Stimulated activated CD4-positive, alpha-beta T cell treated with anti-CD3 and anti-CD28 coated beads, Interleukin-12 subunit alpha, Interleukin-12 subunit beta, amount 100 ng/mL, for 24 hours (primary cell): Measurements from ENCODE around the gene SOX12.
A peak's percentile ranks its signal among the peaks of the same experiment; 100 is the strongest.
"Not testable (repeated sequence)": the region's sequence is repeated elsewhere in the genome, so short reads cannot be mapped to it uniquely, and the experiment has no call there.

Source experiments
- DNase-seq, 2 experiments: peaks; one replicate each; pipeline ENCODE4 v3.0.0-alpha.2; 2020; ENCODE audit warnings: low read depth in 2 of 2

The SOX12 gene

GRCh38 chr20:362271-363254 is 37.2 kb downstream of the SOX12 start:
- DNase-seq = peak in 1 of 2 experiments; percentile 50

DNA sequence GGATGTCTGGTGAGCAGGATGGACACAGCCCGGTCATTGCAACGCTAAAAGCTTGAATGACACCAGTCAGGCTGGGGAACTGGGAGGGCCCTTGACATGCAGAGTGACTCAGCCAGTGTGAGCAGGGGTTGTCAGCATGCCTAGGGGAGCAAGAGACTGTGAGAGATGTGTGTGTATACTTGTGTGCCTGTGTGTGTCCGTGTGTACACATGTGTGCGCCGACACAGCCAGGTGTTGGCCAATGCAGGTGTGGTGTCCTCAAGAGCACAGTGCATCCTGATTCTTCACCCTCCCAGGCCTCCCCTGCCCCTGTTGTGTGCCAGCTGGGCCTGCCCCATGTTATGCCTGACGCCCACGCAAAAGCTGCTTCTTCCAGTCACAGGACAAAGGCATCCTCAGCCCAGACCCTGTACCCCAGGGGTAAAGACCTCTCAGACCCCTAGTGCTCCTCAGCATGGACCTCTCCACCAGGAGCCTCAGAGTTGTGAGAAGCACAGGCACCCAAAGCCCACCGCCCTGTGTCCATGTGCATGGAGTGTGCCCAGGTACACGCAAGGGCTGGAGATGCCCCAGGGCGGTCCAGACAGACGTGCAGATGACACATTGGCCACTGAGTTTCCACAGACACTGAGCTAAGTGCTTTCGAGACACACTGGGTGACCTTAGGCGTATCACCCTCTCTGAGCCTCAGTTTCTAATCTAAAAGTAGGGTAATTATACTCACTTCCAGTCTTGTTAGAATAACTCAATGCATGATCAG is 38.1 kb downstream of the SOX12 start:
- no peak for DNase-seq

DNA sequence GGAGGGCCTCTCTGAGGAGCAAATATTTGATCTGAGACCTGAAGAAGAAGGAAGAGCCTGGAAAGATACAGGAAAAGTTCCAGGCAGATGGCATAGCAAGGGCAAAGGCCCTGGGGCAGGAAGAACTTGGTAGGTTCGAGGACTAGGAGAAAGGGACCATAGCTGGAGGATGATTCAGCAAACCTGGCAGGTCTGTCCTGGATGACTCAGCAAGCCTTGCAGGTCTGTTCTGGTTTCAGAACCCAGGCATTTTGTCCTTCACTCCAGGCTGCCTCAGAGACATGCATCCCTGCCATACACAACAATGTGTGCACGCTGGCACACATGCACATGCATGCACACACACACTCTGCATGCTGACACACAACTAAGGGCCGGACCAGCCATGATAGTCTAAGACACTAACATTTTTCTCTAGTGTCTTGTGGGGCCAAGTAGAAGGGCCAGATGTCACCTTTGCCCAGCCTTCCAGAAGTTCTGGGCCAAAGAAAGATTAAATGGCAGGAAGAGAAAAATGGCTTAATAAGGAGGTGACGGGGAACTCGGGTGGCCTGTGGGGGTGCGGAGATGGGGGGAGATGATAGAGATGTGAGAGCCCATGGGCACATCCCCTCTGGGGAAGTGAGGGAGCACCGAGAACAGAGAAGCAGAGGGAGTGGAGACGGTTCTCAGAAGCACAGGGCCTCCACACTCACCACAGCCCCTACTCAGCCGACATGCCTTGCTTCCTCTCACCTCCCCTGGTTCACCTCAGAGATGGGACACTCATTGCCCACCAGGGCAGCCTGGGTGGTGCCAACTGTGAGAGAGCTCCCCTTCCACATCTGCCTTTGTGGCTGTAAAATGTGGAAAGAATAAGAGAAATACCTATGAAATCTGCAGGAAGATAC is 39.8 kb downstream of the SOX12 start:
- DNase-seq = no peak

GRCh38 chr20:366041-366718 is 40.8 kb downstream of the SOX12 start:
- no peak for DNase-seq

DNA sequence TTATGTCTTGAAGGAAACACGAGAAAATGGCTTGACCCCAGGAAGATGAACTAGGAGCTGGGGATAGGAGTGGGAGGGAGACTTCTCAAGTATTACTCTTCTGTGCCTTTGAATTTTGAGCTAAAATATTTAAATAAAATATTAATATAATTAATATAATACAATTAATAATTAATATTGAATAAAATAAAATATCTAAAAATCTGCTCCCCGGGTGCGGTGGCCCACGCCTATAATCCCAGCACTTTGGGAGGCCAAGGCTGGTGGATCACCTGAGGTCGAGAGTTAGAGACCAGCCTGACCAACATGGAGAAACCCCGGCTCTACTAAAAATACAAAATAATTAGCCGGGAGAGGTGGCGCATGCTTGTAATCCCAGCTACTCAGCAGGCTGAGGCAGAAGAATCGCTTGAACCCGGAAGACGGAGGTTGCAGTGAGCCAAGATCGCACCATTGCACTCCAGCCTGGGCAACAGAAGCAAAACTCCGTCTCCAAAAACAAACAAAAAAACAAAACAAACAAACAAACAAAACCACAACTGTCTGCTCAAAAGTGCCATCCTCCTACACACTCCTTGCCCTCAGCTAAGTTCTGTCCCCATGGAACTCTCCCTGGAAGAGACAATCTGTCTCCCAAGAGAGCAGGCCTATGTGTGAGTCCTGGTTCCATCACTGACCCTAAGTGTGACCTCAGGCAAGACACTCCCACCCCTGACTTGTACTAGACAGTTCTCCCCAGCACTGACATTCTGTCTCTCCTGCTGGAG is 41.5 kb downstream of the SOX12 start:
- no peak for DNase-seq

DNA sequence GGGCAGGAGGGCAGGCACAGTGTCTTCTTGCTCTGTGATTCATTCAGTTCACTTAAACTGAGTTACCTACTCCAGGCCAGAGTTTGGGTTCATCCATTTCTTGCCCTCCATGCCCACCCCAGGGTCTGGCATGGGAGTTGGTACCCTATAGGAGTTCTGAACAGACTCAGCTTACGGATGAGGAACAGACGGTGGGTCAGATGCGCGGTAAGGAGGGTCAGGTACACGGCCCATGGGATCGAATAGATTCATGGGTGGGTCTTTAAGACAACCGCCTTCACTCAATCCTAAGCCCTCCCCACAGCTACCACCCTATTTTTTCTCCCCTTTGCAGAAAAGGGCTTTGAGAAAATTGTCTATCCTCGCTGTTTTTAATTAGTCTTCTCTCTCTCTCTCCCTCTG is 42.1 kb downstream of the SOX12 start:
- DNase-seq = no peak

GRCh38 chr20:368915-369314 is 43.6 kb downstream of the SOX12 start:
- DNase-seq = no peak

- DNase-seq = no peak
These were observed 44.8 kb downstream of the SOX12 start for GRCh38 chr20:370151-370600.

- DNase-seq = no peak
These were observed 45.8 kb downstream of the SOX12 start for GRCh38 chr20:370977-371754.

DNA sequence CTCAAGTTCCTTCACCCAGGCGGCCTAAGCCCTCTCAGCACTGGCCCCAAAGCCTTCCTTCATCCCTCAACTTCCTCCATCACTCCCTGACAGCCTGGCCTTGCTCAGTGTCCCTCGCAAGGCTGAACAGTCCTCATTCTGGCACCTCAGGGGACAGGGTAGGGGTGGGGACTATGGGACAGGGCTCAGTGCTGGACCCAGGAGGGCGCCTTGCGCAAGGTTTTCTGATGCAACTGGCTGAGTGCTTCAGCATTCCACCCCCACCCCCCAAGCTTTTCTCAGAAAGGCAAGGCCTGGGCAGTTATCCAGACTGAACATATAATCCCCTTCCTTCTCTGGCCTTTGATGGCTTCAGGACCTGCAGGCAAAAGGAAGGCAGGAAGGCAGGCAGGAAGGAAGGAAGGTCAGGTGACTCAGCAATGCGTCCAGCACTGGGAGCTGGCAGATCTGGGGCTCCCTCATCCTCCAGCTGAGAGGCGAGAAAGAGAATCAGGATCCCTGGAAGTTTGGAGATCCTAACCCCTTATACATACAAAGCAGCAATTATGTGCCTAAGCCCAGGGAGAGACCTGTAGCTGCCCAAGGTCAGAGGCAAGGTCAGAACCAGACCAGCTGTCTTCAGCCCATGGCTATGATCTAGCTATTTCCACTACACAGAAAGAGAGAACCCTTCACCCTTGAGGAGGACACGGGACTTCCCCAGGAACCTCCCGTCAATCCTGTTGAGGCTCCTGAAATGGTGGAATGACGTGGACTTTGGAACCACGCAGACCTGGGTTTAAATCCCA is 46.6 kb downstream of the SOX12 start:
- DNase-seq = no peak

- not testable (repeated sequence) for DNase-seq
These were observed 47.3 kb downstream of the SOX12 start for GRCh38 chr20:372543-373082.

DNA sequence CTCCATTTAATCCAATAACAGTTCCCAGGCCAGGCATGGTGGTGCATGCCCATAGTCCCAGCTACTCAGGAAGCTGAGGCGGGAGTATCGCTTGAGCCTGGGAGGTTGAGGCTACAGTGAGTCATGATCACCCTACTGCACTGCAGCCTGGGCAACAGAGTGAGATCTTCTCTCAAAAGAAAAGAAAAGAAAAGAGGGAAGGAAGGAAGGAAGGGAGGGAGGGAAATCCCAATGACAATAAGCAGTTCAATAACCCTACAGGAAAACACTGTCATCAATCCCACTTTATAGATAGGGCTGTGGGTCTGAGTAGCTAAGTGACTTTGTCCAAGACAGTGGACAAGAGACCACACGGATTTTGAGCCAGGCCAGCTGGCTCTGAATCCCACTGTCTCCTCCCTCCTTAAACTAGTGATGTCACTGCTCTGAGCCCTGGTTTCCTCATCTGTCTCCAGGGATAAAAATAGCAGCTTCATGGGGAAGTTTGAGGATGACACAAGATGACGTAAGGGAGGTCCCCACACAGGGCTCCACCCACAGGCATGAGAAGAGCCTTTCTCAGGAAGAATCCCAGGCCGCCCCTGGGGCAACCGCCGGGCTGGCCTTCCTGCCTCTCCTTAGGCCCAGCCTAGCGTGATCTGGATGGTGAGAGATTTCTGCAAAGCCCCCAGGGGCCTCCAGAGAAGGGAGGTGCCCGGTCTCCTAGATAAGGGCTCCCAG is 48.0 kb downstream of the SOX12 start:
- no peak for DNase-seq

DNA sequence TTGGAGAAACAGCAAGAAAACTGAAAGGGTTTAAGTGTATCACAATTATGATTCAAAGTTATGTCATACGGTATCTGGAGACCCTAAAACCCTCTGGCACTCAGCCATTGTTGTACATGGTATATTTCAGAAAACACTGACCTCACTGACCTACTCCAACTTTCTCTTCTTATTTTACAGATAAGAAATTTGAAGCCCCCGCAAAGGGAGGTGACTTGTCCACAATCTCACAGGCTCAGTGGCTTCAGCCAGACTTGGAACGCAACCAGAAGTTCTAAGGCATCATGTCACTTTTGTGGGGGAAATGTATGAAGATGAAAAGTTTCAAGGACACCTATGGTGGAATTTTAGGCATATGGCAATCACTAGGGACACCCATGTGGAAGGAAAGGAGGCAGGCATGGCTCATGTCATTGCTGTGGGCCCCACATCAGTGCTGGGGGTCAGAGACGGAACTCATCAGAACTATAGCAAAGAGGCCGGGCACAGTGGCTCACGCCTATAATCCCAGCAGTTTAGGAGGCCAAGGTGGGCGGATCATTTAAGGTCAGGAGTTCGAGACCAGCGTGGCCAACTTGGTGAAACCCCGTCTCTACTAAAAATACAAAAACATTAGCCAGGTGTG is 50.0 kb downstream of the SOX12 start:
- no peak for DNase-seq

- DNase-seq = no peak
These were observed 50.7 kb downstream of the SOX12 start for GRCh38 chr20:376089-376488.

GRCh38 chr20:376750-377149 is 51.4 kb downstream of the SOX12 start:
- no peak for DNase-seq

GRCh38 chr20:377578-377977 is 52.2 kb downstream of the SOX12 start:
- not testable (repeated sequence) for DNase-seq

- DNase-seq = no peak
These were observed 53.6 kb downstream of the SOX12 start for GRCh38 chr20:378961-379336.
